GM23338 (cell line): ENCODE measurements around the gene SARNP.

Experiments used
- CTCF ChIP-seq, 2 experiments: fragments of 200-600 bp in 1 of 2; sonication (generic) in 1 of 2; conservative IDR thresholded peaks; 2 replicates each; pipeline versions ENCODE4 v1.5.1 to v1.6.1; 2016 to 2017; ENCODE audit warnings: antibody characterized with exemption in 2 of 2, low read depth in 2 of 2, mild to moderate bottlenecking in 2 of 2, moderate library complexity in 1 of 2
- ETS1 ChIP-seq: IDR thresholded peaks from 2 replicates; pipeline ENCODE4 v1.6.1; 2016; ENCODE audit warnings: antibody characterized with exemption
- EZH2 ChIP-seq: fragments of 200-600 bp; sonication (generic); IDR thresholded peaks from one replicate; pipeline ENCODE4 v1.8.0; 2017; ENCODE audit warnings: antibody characterized with exemption, mild to moderate bottlenecking, low read depth; ENCODE audit not compliant: unreplicated experiment
- EZH2phosphoT487 ChIP-seq: fragments of 200-600 bp; sonication (generic); IDR thresholded peaks from one replicate; pipeline ENCODE4 v1.8.1; 2018; ENCODE audit warnings: antibody characterized with exemption; ENCODE audit not compliant: unreplicated experiment
- NANOG ChIP-seq: IDR thresholded peaks from 2 replicates; pipeline ENCODE4 v1.6.1; 2016; ENCODE audit warnings: antibody characterized with exemption, borderline replicate concordance
- POLR2AphosphoS5 ChIP-seq: IDR thresholded peaks from 2 replicates; pipeline ENCODE4 v1.6.1; 2016; ENCODE audit warnings: antibody characterized with exemption, low read depth
- STAT1 ChIP-seq: IDR thresholded peaks from one replicate; pipeline ENCODE4 v1.6.1; 2016; ENCODE audit warnings: antibody characterized with exemption; ENCODE audit not compliant: unreplicated experiment
- ZNF331 ChIP-seq: fragments of 250-450 bp; sonication (Bioruptor Pico); IDR thresholded peaks from 2 replicates; pipeline ENCODE4 v1.5.0; 2020; ENCODE audit warnings: low read depth, mild to moderate bottlenecking, moderate library complexity
- TF ChIP-seq, protein P1 (sequence below): IDR thresholded peaks from one replicate; pipeline ENCODE4 v1.6.1; 2018; ENCODE audit warnings: antibody characterized with exemption; ENCODE audit not compliant: unreplicated experiment

DNA sequence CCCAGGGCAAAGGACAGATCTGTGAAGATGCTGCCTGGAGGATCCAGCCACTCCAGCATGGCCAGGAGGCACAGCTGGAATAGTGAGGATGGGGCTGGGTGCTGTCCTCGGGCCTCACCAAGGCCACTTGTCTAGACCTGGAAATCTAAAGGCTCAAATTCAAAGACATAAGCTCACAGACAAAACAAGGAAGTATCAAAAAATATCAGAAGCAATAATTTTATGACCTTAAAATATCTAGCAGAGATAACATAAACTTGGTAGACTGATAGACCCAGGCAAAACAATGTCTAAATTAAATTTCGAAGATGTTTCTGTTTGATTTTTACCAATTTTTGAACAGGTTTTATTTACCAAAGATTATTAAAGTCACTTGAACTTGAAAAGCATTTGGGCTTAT, 47.8 kb upstream of the SARNP start:
- no peak for TF ChIP-seq CTCF (conservative IDR thresholded peaks at IDR 0.05; ENCODE audit: low read depth in 2 of 2)
- no peak for TF ChIP-seq ETS1
- no peak for TF ChIP-seq POLR2AphosphoS5
- TF ChIP-seq, protein P1, sequence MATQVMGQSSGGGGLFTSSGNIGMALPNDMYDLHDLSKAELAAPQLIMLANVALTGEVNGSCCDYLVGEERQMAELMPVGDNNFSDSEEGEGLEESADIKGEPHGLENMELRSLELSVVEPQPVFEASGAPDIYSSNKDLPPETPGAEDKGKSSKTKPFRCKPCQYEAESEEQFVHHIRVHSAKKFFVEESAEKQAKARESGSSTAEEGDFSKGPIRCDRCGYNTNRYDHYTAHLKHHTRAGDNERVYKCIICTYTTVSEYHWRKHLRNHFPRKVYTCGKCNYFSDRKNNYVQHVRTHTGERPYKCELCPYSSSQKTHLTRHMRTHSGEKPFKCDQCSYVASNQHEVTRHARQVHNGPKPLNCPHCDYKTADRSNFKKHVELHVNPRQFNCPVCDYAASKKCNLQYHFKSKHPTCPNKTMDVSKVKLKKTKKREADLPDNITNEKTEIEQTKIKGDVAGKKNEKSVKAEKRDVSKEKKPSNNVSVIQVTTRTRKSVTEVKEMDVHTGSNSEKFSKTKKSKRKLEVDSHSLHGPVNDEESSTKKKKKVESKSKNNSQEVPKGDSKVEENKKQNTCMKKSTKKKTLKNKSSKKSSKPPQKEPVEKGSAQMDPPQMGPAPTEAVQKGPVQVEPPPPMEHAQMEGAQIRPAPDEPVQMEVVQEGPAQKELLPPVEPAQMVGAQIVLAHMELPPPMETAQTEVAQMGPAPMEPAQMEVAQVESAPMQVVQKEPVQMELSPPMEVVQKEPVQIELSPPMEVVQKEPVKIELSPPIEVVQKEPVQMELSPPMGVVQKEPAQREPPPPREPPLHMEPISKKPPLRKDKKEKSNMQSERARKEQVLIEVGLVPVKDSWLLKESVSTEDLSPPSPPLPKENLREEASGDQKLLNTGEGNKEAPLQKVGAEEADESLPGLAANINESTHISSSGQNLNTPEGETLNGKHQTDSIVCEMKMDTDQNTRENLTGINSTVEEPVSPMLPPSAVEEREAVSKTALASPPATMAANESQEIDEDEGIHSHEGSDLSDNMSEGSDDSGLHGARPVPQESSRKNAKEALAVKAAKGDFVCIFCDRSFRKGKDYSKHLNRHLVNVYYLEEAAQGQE, result no peak
- TF ChIP-seq EZH2, result no peak
- TF ChIP-seq NANOG, result no peak
- TF ChIP-seq ZNF331 (CRISPR knock-in tag), result no peak
- no peak for TF ChIP-seq EZH2phosphoT487
- TF ChIP-seq STAT1, result no peak
